Neural crest cell (in vitro differentiated cells): ENCODE results near the gene GDF9. TPM values are rescaled to one million over a fixed set of nuclear protein-coding genes. Genes with fewer than 3 reads are reported as not detected.

Experiments used
- DNase-seq: peaks from one replicate; pipeline ENCODE4 v3.0.0; 2021; ENCODE audit warnings: low read depth, mixed read lengths, low spot score
- H3K27ac Mint-ChIP-seq: one replicate; pipeline ENCODE4 v1.8.0; 2021; ENCODE audit warnings: mild to moderate bottlenecking, mixed read lengths; ENCODE audit not compliant: unreplicated experiment
- H3K27me3 Mint-ChIP-seq: 2 replicates; pipeline ENCODE4 v1.8.0; 2021; ENCODE audit warnings: low read depth, mild to moderate bottlenecking, mixed read lengths
- H3K36me3 Mint-ChIP-seq: 2 replicates; pipeline ENCODE4 v1.8.0; 2021; ENCODE audit warnings: low read depth, mild to moderate bottlenecking, mixed read lengths
- H3K4me1 Mint-ChIP-seq: 2 replicates; pipeline ENCODE4 v1.8.0; 2021; ENCODE audit warnings: mixed read lengths
- H3K4me3 Mint-ChIP-seq: one replicate; pipeline ENCODE4 v1.8.0; 2021; ENCODE audit warnings: mild to moderate bottlenecking, mixed read lengths
- H3K9me3 Mint-ChIP-seq: 2 replicates; pipeline ENCODE4 v1.8.0; 2021; ENCODE audit warnings: mixed read lengths
- CTCF ChIP-seq: fragments of 200-600 bp; sonication (generic); conservative IDR thresholded peaks from 2 replicates; pipeline ENCODE4 v1.5.0; 2021; ENCODE audit warnings: antibody characterized with exemption, mild to moderate bottlenecking
- total RNA-seq: library from RNA; stranded (reverse); gene quantifications from 2 replicates; pipeline ENCODE4 v1.2.1, GENCODE V29; 2021

GDF9 gene
- total RNA-seq, 1 donor from 2014 or later: 0.49 TPM

- H3K27ac Mint-ChIP-seq: no peak overlapping the region
- no peak for DNase-seq
- TF ChIP-seq CTCF: no peak
- no peak overlapping the region for H3K4me3 Mint-ChIP-seq
- no peaks in the 10 kb centered on the region for H3K9me3 Mint-ChIP-seq
- H3K36me3 Mint-ChIP-seq: no peaks in the 10 kb centered on the region
- peaks cover 7% of the 10 kb centered on the region for H3K4me1 Mint-ChIP-seq
- peaks cover 6% of the 10 kb centered on the region for H3K27me3 Mint-ChIP-seq
Measured at GRCh38 chr5:132837868-132838267, 28.4 kb downstream of the GDF9 start.

GRCh38 chr5:132836852-132837251 lies 29.4 kb downstream of the GDF9 start:
- TF ChIP-seq CTCF: no peak
- Mint-ChIP-seq H3K27ac (no peak overlapping the region), H3K9me3 (no peaks in the 10 kb centered on the region), H3K36me3 (no peaks in the 10 kb centered on the region), H3K27me3 (peaks cover 10% of the 10 kb centered on the region), H3K4me1 (peaks cover 7% of the 10 kb centered on the region), H3K4me3 (no peak overlapping the region)
- no peak for DNase-seq

GRCh38 chr5:132834057-132834456 lies 32.2 kb downstream of the GDF9 start:
- no peak for DNase-seq
- peaks cover 10% of the 10 kb centered on the region for H3K4me1 Mint-ChIP-seq

DNA sequence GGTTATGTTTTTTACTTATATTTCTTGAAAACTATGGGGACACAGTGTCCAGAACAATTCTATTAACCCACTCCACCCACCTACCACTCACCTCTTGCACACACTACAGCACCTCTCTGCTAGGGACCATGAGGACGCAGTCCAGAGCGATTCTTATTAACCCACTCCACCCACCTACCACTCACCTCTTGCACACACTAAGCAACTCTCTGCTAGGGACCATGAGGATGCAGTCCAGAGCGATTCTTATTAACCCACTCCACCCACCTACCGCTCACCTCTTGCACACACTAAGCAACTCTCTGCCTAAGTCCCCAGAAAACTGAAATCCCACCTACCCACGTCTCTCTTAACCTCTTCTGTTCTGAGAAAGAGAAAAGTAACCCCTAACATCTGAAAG lies 33.7 kb downstream of the GDF9 start:
- TF ChIP-seq CTCF: no peak
- Mint-ChIP-seq H3K9me3 (no peaks in the 10 kb centered on the region), H3K27ac (peak overlapping the region; percentile 7), H3K27me3 (peaks cover 44% of the 10 kb centered on the region), H3K4me3 (peak overlapping the region; percentile 61), H3K36me3 (no peaks in the 10 kb centered on the region), H3K4me1 (peaks cover 12% of the 10 kb centered on the region)
- DNase-seq: no peak

More at GRCh38 chr5:132834057-132834456, 32.2 kb downstream of the GDF9 start:
- H3K4me3 Mint-ChIP-seq: no peak overlapping the region
- no peak for TF ChIP-seq CTCF
- H3K36me3 Mint-ChIP-seq: no peaks in the 10 kb centered on the region
- no peak overlapping the region for H3K27ac Mint-ChIP-seq
- peaks cover 30% of the 10 kb centered on the region for H3K27me3 Mint-ChIP-seq
- no peaks in the 10 kb centered on the region for H3K9me3 Mint-ChIP-seq

- H3K4me3 Mint-ChIP-seq: peak overlapping the region; percentile 81
- peaks cover 16% of the 10 kb centered on the region for H3K4me1 Mint-ChIP-seq
- no peaks in the 10 kb centered on the region for H3K36me3 Mint-ChIP-seq
- no peak for TF ChIP-seq CTCF
- H3K27me3 Mint-ChIP-seq: peaks cover 58% of the 10 kb centered on the region
- no peak overlapping the region for H3K27ac Mint-ChIP-seq
- H3K9me3 Mint-ChIP-seq: no peaks in the 10 kb centered on the region
- no peak for DNase-seq
Measured at GRCh38 chr5:132831095-132831860, 35.0 kb downstream of the GDF9 start.
